MG63 (cell line): Measurements from ENCODE around the gene ADGRL3. TPM values are rescaled to one million over a fixed set of nuclear protein-coding genes. Genes with fewer than 3 reads are reported as not detected.
A peak's percentile ranks its signal among the peaks of the same experiment; 100 is the strongest.

ENCODE experiments used
- DNase-seq: peaks from one replicate; pipeline ENCODE4 v3.0.0-alpha.2; 2020
- H3K27me3 ChIP-seq: fragments of 250-450 bp; sonication (Bioruptor Pico); 2 replicates; pipeline ENCODE4 v1.5.1; 2020; ENCODE audit warnings: mild to moderate bottlenecking, moderate library complexity
- H3K36me3 ChIP-seq: fragments of 250-450 bp; sonication (Bioruptor Pico); 2 replicates; pipeline ENCODE4 v1.5.1; 2020; ENCODE audit warnings: mild to moderate bottlenecking, moderate library complexity
- H3K4me3 ChIP-seq: fragments of 250-450 bp; sonication (Bioruptor Pico); 2 replicates; pipeline ENCODE4 v1.5.1; 2020; ENCODE audit warnings: mild to moderate bottlenecking, moderate library complexity
- H3K9me3 ChIP-seq: fragments of 250-450 bp; sonication (Bioruptor Pico); 2 replicates; pipeline ENCODE4 v1.5.1; 2020; ENCODE audit warnings: mild to moderate bottlenecking, moderate library complexity
- total RNA-seq: library from RNA; depleted of rRNA; stranded (reverse); fragments of >200 nt; shearing (Covaris generic); gene quantifications from 2 replicates; pipeline ENCODE4 v1.2.3, GENCODE V29; 2014; ENCODE audit warnings: low replicate concordance

ADGRL3 gene
- total RNA-seq, 1 experiment from 2014 or later, result not detected

GRCh38 chr4:61992351-61992750 is 792.2 kb downstream of the ADGRL3 start:
- H3K4me3 ChIP-seq, result no peak overlapping the region
- no peaks in the 10 kb centered on the region for H3K36me3 ChIP-seq
- DNase-seq, result no peak
- no peaks in the 10 kb centered on the region for H3K27me3 ChIP-seq
- H3K9me3 ChIP-seq, result no peaks in the 10 kb centered on the region

- DNase-seq, result peak; percentile 22
- Histone ChIP-seq H3K4me3 (no peak overlapping the region), H3K36me3 (no peaks in the 10 kb centered on the region), H3K27me3 (no peaks in the 10 kb centered on the region), H3K9me3 (no peaks in the 10 kb centered on the region)
Observed at GRCh38 chr4:61994036-61994435, 793.9 kb downstream of the ADGRL3 start.

GRCh38 chr4:61995717-61996340 is 795.7 kb downstream of the ADGRL3 start:
- Histone ChIP-seq H3K36me3 (no peaks in the 10 kb centered on the region), H3K9me3 (no peaks in the 10 kb centered on the region), H3K27me3 (no peaks in the 10 kb centered on the region), H3K4me3 (no peak overlapping the region)
- no peak for DNase-seq

GRCh38 chr4:61996943-61997342 is 796.8 kb downstream of the ADGRL3 start:
- Histone ChIP-seq H3K36me3 (no peaks in the 10 kb centered on the region), H3K4me3 (no peak overlapping the region), H3K9me3 (no peaks in the 10 kb centered on the region), H3K27me3 (no peaks in the 10 kb centered on the region)
- DNase-seq, result no peak

GRCh38 chr4:61997831-61998230 is 797.7 kb downstream of the ADGRL3 start:
- DNase-seq, result no peak
- H3K27me3 ChIP-seq, result no peaks in the 10 kb centered on the region

GRCh38 chr4:62003695-62004094 is 803.6 kb downstream of the ADGRL3 start:
- no peak for DNase-seq
- no peaks in the 10 kb centered on the region for H3K27me3 ChIP-seq
- H3K36me3 ChIP-seq, result no peaks in the 10 kb centered on the region

More at GRCh38 chr4:61997831-61998230, 797.7 kb downstream of the ADGRL3 start:
- Histone ChIP-seq H3K9me3 (no peaks in the 10 kb centered on the region), H3K36me3 (no peaks in the 10 kb centered on the region), H3K4me3 (no peak overlapping the region)

GRCh38 chr4:62004881-62005280 is 804.8 kb downstream of the ADGRL3 start:
- Histone ChIP-seq H3K9me3 (no peaks in the 10 kb centered on the region), H3K4me3 (no peak overlapping the region), H3K36me3 (no peaks in the 10 kb centered on the region), H3K27me3 (no peaks in the 10 kb centered on the region)
- DNase-seq, result no peak

More at GRCh38 chr4:62003695-62004094, 803.6 kb downstream of the ADGRL3 start:
- Histone ChIP-seq H3K9me3 (no peaks in the 10 kb centered on the region), H3K4me3 (no peak overlapping the region)

GRCh38 chr4:62006108-62006507 is 806.0 kb downstream of the ADGRL3 start:
- Histone ChIP-seq H3K36me3 (no peaks in the 10 kb centered on the region), H3K27me3 (no peaks in the 10 kb centered on the region), H3K9me3 (no peaks in the 10 kb centered on the region), H3K4me3 (no peak overlapping the region)
- DNase-seq, result no peak

GRCh38 chr4:62015043-62015739 is 815.1 kb downstream of the ADGRL3 start:
- Histone ChIP-seq H3K36me3 (no peaks in the 10 kb centered on the region), H3K27me3 (no peaks in the 10 kb centered on the region), H3K9me3 (no peaks in the 10 kb centered on the region), H3K4me3 (no peak overlapping the region)
- DNase-seq, result no peak

GRCh38 chr4:62018537-62018936 is 818.4 kb downstream of the ADGRL3 start:
- Histone ChIP-seq H3K4me3 (no peak overlapping the region), H3K27me3 (no peaks in the 10 kb centered on the region), H3K9me3 (no peaks in the 10 kb centered on the region), H3K36me3 (no peaks in the 10 kb centered on the region)
- DNase-seq, result no peak

GRCh38 chr4:62023633-62024032 is 823.5 kb downstream of the ADGRL3 start:
- Histone ChIP-seq H3K27me3 (no peaks in the 10 kb centered on the region), H3K36me3 (no peaks in the 10 kb centered on the region), H3K4me3 (no peak overlapping the region), H3K9me3 (no peaks in the 10 kb centered on the region)
- DNase-seq, result no peak

GRCh38 chr4:62028745-62029144 is 828.6 kb downstream of the ADGRL3 start:
- Histone ChIP-seq H3K9me3 (no peaks in the 10 kb centered on the region), H3K36me3 (no peaks in the 10 kb centered on the region)

GRCh38 chr4:62030958-62031357 is 830.8 kb downstream of the ADGRL3 start:
- Histone ChIP-seq H3K4me3 (no peak overlapping the region), H3K36me3 (no peaks in the 10 kb centered on the region), H3K27me3 (no peaks in the 10 kb centered on the region), H3K9me3 (no peaks in the 10 kb centered on the region)
- no peak for DNase-seq

More at GRCh38 chr4:62028745-62029144, 828.6 kb downstream of the ADGRL3 start:
- Histone ChIP-seq H3K4me3 (no peak overlapping the region), H3K27me3 (no peaks in the 10 kb centered on the region)
- no peak for DNase-seq

GRCh38 chr4:62037571-62037970 is 837.4 kb downstream of the ADGRL3 start:
- H3K27me3 ChIP-seq, result no peaks in the 10 kb centered on the region
- no peaks in the 10 kb centered on the region for H3K36me3 ChIP-seq
- H3K4me3 ChIP-seq, result no peak overlapping the region
- no peak for DNase-seq
- no peaks in the 10 kb centered on the region for H3K9me3 ChIP-seq

GRCh38 chr4:62051332-62051731 is 851.2 kb downstream of the ADGRL3 start:
- Histone ChIP-seq H3K27me3 (no peaks in the 10 kb centered on the region), H3K9me3 (no peaks in the 10 kb centered on the region), H3K36me3 (no peaks in the 10 kb centered on the region), H3K4me3 (no peak overlapping the region)
- DNase-seq, result no peak

- no peak for DNase-seq
- no peak overlapping the region for H3K4me3 ChIP-seq
- H3K9me3 ChIP-seq, result no peaks in the 10 kb centered on the region
- H3K36me3 ChIP-seq, result no peaks in the 10 kb centered on the region
- no peaks in the 10 kb centered on the region for H3K27me3 ChIP-seq
Observed at GRCh38 chr4:62053974-62054373, 853.8 kb downstream of the ADGRL3 start.

GRCh38 chr4:62057031-62057430 is 856.9 kb downstream of the ADGRL3 start:
- Histone ChIP-seq H3K4me3 (no peak overlapping the region), H3K27me3 (no peaks in the 10 kb centered on the region), H3K36me3 (no peaks in the 10 kb centered on the region), H3K9me3 (no peaks in the 10 kb centered on the region)
- no peak for DNase-seq

- DNase-seq, result no peak
- H3K4me3 ChIP-seq, result no peak overlapping the region
- H3K9me3 ChIP-seq, result no peaks in the 10 kb centered on the region
- no peaks in the 10 kb centered on the region for H3K27me3 ChIP-seq
- H3K36me3 ChIP-seq, result no peaks in the 10 kb centered on the region
Observed at GRCh38 chr4:62058571-62058970, 858.4 kb downstream of the ADGRL3 start.
